ENCODE results near the gene FNIP1.
"Not testable (repeated sequence)": the region's sequence is repeated elsewhere in the genome, so short reads cannot be mapped to it uniquely, and the experiment has no call there.

The FNIP1 gene

DNA sequence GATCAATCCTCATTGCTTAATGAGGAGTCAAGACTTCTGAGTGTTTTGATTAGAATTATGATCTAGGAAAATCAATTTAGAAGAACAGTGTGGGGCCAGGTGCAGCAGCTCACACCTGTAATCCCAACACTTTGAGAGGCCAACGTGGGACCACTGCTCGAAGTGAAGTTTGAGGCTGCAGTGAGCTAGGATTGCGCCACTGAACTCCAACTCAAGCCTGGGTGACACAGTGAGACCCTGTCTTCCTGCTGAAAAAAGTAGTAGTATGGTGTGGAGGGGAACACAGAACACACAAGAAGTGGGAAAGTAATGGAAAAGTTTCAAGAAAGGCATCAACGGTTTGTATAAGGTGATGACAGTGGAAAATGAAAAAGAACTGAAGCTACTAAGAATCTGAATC is 9.1 kb downstream of the FNIP1 start:
- DNase-seq (ENCODE audit: low read depth in 2 of 2, low spot score in 1 of 2): no peak

DNA sequence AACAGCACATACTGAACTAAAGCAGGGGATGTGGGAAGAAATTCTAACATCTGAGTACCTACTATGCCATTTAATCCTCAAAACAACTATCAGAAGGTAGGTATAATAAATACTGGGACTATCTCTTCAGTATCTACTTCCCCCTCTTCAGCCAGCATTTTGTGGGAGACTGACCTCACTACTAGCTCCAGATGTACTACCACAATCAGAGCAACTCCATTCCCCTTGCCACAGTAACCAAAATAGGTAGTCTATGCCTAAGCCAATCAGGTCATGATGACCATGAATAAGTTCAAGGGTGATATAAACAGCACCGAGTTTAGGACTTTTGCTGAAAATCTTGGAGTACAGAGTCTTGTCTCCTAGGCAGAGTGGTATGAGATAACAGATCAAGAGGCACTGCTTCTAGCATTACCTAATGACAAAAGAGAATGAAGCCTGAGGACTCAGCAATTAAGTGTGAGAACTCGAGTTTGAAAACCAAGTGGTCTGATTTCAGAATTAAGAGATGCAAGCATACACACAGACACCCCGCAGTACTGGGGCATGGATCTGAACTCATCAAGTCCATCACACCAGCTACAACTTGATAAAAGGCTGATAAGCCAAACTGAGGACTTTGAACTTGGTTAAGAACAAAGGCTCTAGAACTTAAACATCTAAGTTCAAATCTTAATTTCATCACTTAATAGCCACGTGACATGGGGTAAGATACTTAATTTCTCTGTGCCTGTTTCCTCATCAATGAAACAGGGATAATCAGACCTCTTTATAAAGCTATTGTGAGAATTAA is 9.7 kb downstream of the FNIP1 start:
- DNase-seq (ENCODE audit: low read depth in 2 of 2, low spot score in 1 of 2): no peak

GRCh38 chr5:131786036-131786435 is 10.8 kb downstream of the FNIP1 start:
- DNase-seq (ENCODE audit: low read depth in 2 of 2, low spot score in 1 of 2): no peak

DNA sequence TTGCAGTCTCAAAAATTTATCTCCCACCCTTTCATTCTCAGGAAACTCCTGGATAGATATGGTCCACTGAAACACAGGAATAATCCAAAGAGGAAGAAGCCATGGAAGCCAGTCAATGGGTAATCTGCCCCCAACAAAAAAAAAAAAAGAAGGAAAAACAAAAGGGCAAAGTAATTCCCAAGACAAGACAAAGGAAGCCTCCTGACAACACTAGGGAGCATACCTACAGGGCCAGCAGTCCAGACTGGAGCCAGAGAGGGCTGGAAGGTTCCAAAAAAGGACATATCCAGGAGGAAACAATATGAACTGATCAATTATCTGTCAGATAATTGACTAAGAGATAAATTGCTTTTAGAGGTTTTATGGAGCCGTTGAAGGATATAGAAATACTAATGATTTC is 12.9 kb downstream of the FNIP1 start:
- DNase-seq (ENCODE audit: low read depth in 2 of 2, low spot score in 1 of 2): no peak

DNA sequence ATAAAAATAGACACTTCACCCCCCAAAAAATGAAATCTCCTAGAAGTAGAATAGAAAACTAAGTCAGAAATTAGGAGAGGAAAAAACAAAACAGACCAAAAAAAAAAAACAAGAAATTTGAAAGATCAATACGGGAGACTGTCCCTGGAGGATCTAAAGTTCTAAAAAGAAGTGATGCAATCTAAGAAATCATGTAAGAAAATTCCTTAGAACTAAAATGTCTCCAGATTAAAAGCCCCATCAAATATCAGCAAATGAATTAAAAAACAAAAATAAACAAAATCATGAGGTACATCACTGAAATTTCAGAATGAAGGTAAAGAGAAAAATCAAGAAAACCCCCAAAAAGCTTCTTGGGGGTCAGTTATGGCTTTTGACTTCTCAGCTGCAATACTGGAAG is 13.5 kb downstream of the FNIP1 start:
- DNase-seq (ENCODE audit: low read depth in 2 of 2, low spot score in 1 of 2): no peak

DNA sequence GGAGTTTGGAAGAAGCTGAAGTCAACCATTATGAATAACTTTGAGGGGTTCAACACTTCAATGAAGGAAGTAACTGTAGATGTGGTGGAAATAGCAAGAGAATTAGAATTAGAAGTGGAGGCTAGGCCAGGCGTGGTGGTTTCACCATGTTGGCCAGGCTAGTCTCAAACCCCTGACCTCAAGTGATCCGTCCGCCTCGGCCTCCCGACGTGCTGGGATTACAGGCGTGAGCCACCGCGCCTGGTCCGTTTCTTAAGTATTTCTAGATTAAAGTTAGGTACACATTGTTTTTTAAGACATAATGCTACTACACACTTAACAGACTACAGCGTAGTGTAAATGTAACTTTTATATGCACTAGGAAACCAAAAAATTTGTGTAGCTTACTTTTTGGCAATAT is 14.1 kb downstream of the FNIP1 start:
- no peak for DNase-seq (ENCODE audit: low read depth in 2 of 2, low spot score in 1 of 2)

DNA sequence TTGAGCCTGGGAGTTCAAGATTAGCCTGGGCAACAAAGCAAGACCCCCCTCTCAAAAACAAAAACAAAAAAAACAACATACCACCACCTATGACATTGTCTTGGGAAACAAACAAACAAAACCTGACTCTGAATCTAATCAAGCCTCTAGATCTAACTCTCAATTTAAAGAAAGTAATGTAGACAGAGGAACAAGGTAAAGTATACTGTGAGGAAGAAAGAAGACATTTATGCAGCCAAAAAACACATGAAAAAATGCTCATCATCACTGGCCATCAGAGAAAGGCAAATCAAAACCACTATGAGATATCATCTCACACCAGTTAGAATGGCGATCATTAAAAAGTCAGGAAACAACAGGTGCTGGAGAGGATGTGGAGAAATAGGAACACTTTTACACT is 18.7 kb downstream of the FNIP1 start:
- not testable (repeated sequence) for DNase-seq (ENCODE audit: low read depth in 2 of 2, low spot score in 1 of 2)

GRCh38 chr5:131776450-131776849 is 20.4 kb downstream of the FNIP1 start:
- DNase-seq (ENCODE audit: low read depth in 2 of 2, low spot score in 1 of 2): no peak

DNA sequence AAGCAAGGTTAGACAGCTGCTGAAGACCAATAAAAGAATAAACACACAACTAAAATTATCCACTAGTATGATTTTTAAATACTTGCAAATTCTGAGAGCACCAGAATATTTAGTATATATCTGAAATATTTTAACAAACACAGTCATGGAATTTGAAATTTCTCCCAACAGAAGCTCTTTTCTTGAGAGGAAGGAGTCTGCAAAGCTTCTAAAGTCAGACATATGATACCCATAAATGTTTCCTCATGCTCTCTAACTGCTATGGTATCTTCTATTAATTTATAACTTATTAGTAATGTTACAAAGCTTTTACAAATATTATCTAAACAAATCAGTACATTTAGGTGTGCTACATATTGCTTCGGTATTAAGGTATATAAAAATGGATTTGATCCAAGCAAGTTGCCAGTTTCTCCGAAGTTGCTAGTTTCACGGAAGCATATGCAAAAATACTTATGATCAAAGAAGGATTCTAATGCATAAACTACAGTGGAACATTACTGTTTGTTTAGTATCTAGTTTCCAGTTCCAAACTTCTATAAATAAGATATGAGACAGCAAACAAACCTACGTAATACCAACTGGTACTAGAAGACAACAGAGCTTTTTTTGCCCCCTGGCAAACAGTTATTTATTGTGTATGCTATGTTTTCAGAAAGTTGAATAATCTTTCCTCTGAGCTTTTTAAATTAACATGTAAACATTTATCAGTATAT is 22.0 kb downstream of the FNIP1 start:
- no peak for DNase-seq (ENCODE audit: low read depth in 2 of 2, low spot score in 1 of 2)

GRCh38 chr5:131773805-131774204 is 23.0 kb downstream of the FNIP1 start:
- no peak for DNase-seq (ENCODE audit: low read depth in 2 of 2, low spot score in 1 of 2)

DNA sequence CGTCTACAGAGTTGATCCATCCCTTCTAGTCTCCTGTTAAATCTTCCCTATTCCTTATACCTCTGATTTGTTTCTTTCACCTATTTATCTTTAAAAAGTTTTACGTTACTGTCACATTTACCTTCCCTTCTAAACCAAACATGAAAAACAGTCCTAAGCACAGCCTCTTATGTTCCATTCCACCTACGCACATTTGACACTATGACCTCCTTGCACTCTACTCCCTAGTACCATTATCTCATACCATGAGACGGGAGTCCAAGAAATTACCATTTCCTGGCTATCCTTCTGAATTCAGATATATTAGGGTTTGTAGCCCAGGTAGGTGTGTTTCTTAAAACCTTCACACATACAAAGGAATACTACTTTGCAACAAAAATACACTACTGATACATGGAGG is 25.1 kb downstream of the FNIP1 start:
- DNase-seq (ENCODE audit: low read depth in 2 of 2, low spot score in 1 of 2): no peak

DNA sequence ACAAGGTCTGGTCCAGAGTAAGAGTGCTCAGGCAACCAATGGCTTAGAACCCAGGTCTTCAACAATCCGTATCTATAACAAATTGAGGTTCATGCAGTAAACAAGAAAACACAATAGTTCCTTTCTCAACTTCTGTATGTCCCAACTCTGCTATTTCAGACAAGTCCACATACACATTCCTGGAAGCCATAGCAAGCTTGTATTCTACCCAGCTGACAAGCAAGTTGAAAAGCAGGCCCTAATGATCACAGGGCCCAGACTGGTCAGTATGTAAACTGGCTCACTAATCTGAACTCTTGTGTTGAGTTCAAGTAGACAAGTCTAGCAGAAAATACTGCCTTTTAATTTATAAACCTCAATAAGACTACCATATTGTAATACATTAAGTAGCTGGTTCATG is 26.9 kb downstream of the FNIP1 start:
- no peak for DNase-seq (ENCODE audit: low read depth in 2 of 2, low spot score in 1 of 2)

DNA sequence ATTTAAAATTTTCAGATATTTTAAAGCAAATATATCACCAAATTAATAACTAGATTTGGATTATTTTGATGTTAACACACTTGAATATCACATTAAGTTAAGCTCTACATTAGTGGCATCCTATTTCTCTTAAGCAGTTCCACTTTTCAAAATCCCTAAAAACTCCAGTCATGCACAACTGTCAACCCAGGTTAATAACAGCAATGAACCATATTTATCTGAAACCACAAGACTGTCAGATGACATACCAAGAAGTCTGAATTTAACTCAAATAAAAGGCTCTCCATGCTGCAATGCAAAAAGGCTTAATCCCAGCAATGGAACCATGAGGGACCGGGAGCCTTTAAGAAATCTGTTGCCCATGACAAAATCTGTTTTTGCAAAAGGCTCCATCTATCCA is 27.5 kb downstream of the FNIP1 start:
- no peak for DNase-seq (ENCODE audit: low read depth in 2 of 2, low spot score in 1 of 2)

GRCh38 chr5:131767891-131768290 is 28.9 kb downstream of the FNIP1 start:
- no peak for DNase-seq (ENCODE audit: low read depth in 2 of 2, low spot score in 1 of 2)

DNA sequence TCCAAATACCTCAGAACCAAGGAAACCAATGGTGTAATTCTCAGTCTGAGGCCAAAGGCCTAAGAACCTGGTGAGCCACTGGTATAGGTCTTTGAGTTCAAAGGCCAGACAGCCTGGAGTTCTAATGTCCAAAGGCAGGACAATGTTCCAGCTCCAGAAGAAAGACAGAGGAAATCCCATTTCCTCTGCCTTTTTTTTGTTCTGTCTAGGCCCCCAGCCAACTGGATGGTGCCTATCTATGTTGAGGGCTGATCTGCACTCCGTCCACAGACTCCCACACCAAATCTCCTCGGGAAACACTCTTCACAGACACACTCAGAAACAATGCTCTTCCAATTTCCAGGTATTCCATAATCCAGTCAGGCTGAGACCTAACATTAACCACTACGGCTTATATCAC is 30.1 kb downstream of the FNIP1 start:
- no peak for DNase-seq (ENCODE audit: low read depth in 2 of 2, low spot score in 1 of 2)

DNA sequence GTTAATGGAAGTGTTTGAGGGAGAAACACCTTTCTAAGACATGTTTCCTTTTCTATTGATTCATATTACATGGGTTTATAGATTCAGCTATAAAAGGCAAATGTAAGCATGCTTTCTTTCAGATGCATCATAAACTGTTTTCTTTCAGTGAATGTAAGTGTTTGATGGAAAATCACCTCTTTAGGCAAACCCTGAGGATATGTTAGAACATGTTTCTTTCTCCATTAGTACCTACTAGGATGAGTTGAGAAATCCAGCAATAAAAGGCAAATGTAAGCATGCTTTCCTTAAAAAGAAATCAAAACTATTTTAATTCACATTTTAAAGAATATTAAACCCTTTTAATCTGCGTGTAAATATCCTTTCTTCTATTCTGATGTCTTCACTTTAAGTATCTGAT is 31.6 kb downstream of the FNIP1 start:
- DNase-seq (ENCODE audit: low read depth in 2 of 2, low spot score in 1 of 2): no peak

DNA sequence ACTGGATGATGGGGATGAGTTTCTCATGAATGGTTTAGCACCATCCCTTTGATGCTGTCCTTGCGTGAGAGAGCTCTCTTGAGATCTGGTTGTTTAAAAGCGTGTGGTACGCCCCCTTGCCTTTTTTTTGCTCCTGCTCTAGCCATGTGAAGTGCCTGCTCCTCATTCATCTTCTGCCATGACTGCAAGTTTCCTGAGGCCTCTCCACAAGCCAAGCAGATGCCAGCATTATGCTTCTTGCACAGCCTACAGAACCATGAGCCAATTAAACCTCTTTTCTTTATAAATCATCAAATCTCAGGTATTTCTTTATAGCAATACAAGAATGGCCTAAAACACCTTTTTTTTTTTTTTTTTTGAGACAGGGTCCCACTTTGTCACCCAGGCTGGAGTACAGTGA is 32.8 kb downstream of the FNIP1 start:
- no peak for DNase-seq (ENCODE audit: low read depth in 2 of 2, low spot score in 1 of 2)

- DNase-seq (ENCODE audit: low read depth in 2 of 2, low spot score in 1 of 2): no peak
Measured at GRCh38 chr5:131760793-131761192, 36.0 kb downstream of the FNIP1 start.

DNA sequence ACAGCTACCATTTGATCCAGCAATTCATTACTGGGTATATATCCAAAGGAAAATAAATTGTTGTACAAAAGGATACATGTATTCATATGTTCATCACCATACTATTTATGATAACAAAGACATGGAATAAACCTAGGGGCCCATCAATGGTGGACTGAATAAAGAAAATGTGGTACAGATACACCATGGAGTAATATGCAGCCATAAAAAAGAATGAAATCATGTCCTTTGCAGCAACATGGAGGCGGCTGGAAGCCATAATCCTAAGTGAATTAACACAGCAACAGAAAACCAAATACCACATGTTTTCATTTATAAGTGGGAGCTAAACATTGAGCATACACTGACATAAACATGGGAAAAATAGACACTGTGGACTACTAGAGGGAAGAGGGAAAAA is 37.1 kb downstream of the FNIP1 start:
- no peak for DNase-seq (ENCODE audit: low read depth in 2 of 2, low spot score in 1 of 2)

GRCh38 chr5:131758520-131758900 is 38.3 kb downstream of the FNIP1 start:
- no peak for DNase-seq (ENCODE audit: low read depth in 2 of 2, low spot score in 1 of 2)

DNA sequence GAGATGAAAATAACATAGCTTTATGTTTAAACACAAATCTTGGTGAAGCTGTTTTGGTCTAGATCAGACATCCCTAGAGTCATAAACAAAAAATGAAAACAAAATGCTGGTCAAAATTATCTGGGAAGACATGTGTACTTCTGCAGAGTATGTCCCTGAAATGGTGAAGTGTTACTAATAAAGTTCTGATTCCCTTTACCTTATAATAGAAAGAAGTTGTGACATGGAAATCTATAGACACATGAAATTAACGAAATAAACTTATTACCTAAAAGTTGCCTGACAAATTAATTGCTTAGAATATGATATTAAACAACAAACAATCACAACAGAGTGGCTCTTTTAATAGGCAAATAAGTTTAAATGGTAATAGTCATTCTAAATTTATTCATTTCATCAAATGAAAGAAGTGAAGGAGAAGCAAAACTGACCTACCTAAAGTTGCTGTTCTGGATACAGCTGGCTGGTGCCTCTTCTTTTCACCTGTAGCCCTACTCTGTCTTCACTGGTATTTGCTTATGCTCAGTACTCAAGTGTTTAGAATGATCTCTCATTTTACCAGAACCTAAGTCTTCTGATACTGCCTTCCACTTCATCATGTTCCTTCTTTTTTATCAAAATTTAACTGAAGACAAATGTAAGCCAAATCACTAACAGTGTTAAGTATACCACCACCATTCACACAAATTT is 38.8 kb downstream of the FNIP1 start:
- no peak for DNase-seq (ENCODE audit: low read depth in 2 of 2, low spot score in 1 of 2)

DNA sequence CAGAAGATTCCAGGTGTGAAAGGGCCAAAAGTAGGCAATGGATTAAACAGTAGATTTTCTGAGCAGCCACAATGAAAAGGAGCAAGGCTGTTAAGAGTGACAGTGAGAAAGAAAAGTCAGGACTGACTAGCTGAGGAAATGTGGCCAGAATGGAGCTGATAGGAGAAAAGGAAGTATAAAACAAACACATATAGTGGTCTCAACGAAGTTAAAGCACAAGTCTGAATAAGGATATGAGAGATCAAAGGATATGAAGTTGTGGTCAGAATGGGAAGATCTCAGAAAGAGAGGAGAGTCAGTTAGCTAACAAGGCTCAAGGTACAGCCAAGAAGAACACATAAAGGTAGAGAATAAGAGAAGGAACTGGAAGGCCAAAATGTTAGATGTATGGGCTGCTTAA is 39.9 kb downstream of the FNIP1 start:
- DNase-seq (ENCODE audit: low read depth in 2 of 2, low spot score in 1 of 2): no peak

All from stimulated activated CD8-positive, alpha-beta memory T cell treated with anti-CD3 and anti-CD28 coated beads, Interleukin-4, amount 100 ng/mL, for 4 hours (primary cell).